Brain microvascular endothelial cell (primary cell): ENCODE results near the gene CFAP210.

ENCODE experiments used
- DNase-seq: peaks from one replicate; pipeline ENCODE4 v3.0.0-alpha.2; 2020
- H3K27ac ChIP-seq: fragments of 250-450 bp; sonication (Bioruptor Pico); 2 replicates; pipeline ENCODE4 v1.5.1; 2020; ENCODE audit warnings: mild to moderate bottlenecking, moderate library complexity
- H3K27me3 ChIP-seq: fragments of 250-450 bp; sonication (Bioruptor Pico); replicated peaks from 2 replicates; pipeline ENCODE4 v1.5.1; 2020; ENCODE audit warnings: mild to moderate bottlenecking
- H3K36me3 ChIP-seq: fragments of 250-450 bp; sonication (Bioruptor Pico); replicated peaks from 2 replicates; pipeline ENCODE4 v1.5.1; 2020; ENCODE audit warnings: mild to moderate bottlenecking
- H3K4me3 ChIP-seq: 2 replicates; pipeline ENCODE4 v1.5.1; 2011; ENCODE audit warnings: low read depth, mild to moderate bottlenecking, control low read depth, low read length, moderate library complexity
- in situ Hi-C: cut with HindIII; loops from 2 replicates; pipeline ENCODE4 v1.10.0; 2017; ENCODE audit warnings: low sequenced_read_pairs, low pct_ligation_motif_present
- TF ChIP-seq, protein P1 (sequence below): IDR thresholded peaks from 2 replicates; pipeline ENCODE4 v1.5.1; 2011; ENCODE audit warnings: low read depth, mild to moderate bottlenecking, moderate library complexity, low read length, control low read depth, inconsistent platforms; ENCODE audit errors: missing control alignments

Gene CFAP210

DNA sequence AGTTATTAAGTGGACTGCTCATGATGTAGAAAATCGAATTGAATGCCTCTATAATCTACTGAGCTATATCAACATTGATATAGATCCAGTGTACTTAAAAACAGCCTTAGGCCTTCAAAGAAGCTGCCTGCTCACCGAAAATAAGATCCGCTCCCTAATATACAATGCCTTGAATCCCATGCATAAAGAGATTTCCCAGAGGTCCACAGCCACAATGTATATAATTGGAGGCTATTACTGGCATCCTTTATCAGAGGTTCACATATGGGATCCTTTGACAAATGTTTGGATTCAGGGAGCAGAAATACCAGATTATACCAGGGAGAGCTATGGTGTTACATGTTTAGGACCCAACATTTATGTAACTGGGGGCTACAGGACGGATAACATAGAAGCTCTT, 41.4 kb upstream of the CFAP210 start:
- Histone ChIP-seq H3K27me3 (no peaks in the 10 kb centered on the region), H3K36me3 (no peaks in the 10 kb centered on the region), H3K27ac (no peak overlapping the region), H3K4me3 (no peak overlapping the region)
- in situ Hi-C loops = no loop called here
- TF ChIP-seq, protein P1, sequence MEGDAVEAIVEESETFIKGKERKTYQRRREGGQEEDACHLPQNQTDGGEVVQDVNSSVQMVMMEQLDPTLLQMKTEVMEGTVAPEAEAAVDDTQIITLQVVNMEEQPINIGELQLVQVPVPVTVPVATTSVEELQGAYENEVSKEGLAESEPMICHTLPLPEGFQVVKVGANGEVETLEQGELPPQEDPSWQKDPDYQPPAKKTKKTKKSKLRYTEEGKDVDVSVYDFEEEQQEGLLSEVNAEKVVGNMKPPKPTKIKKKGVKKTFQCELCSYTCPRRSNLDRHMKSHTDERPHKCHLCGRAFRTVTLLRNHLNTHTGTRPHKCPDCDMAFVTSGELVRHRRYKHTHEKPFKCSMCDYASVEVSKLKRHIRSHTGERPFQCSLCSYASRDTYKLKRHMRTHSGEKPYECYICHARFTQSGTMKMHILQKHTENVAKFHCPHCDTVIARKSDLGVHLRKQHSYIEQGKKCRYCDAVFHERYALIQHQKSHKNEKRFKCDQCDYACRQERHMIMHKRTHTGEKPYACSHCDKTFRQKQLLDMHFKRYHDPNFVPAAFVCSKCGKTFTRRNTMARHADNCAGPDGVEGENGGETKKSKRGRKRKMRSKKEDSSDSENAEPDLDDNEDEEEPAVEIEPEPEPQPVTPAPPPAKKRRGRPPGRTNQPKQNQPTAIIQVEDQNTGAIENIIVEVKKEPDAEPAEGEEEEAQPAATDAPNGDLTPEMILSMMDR = no peak
- DNase-seq = no peak

DNA sequence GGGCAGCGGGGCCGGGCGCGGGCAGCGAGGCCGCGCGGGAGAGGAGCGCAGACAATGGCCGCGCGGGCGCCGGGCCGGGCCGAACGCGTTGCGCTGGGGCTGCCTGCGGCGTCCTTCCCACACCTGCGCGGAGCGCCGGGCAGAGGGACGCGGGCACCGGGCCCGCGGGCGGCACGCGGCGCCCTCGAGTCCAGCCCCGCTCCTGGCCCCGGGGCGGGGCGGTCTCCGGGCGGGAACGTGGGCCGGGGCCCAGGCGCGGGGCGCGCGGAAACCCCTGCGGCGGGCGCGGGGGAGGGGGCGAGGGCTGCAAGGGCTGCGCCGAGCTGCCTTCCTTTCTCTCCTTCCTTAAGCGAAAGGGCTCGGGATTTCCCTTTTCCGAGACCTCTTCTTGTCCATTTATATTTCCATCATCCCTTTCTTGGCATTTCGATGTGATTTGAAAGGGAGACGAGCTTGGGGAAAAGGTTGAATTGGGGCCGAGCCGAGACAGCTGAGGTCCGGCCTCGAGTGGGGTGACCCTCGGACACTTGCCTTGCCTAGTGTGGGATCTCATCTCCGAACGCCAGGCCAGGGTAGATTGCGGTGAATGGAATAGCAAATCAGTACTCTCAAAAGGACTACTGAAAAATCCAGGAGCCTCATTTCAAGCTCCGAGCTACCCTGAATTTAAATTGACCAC, 40.1 kb upstream of the CFAP210 start:
- in situ Hi-C loops = no loop called here
- H3K27me3 ChIP-seq = no peaks in the 10 kb centered on the region
- no peak for DNase-seq
- H3K4me3 ChIP-seq = peak overlapping the region; percentile 67
- TF ChIP-seq, protein P1 = no peak
- no peak overlapping the region for H3K27ac ChIP-seq
- H3K36me3 ChIP-seq = no peaks in the 10 kb centered on the region

DNA sequence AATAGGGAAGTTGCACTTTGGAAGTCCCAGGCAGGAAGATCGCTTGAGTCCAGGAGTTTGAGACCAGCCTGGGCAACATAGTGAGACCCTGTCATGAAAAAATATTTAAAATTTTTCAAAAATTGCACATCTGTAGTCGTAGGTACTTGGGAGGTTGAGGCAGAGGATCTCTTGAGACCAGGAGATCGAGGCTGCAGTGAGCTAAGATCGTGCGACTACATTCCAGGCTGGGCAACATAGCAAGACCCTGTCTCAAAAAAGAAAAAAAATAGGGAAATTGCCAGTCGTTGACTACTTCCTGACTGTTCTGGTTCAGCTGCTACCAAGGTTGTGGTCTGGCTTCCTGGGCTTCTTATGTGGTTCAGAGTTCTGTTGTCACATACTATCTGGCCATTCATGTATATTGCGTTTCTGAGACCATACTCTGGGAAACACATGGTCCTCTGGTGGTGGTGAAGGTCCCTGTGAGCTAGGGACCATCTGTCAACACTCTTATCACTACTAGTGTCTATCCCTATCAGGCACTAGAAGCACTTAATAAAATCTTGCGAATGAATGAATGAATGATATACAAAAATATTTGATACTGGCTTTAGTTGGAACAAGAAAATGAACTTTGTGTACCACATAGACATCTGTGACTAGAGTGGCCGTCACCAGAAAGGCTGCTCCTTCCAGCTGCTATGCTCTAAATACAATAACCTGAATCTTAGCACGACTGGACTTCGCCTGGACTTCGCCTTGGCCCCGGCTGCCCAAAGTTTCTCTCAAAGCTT, 38.6 kb upstream of the CFAP210 start:
- H3K4me3 ChIP-seq = peak overlapping the region; percentile 67
- no peaks in the 10 kb centered on the region for H3K36me3 ChIP-seq
- TF ChIP-seq, protein P1 = no peak
- no peaks in the 10 kb centered on the region for H3K27me3 ChIP-seq
- DNase-seq = no peak
- in situ Hi-C loops = no loop called here
- no peak overlapping the region for H3K27ac ChIP-seq

DNA sequence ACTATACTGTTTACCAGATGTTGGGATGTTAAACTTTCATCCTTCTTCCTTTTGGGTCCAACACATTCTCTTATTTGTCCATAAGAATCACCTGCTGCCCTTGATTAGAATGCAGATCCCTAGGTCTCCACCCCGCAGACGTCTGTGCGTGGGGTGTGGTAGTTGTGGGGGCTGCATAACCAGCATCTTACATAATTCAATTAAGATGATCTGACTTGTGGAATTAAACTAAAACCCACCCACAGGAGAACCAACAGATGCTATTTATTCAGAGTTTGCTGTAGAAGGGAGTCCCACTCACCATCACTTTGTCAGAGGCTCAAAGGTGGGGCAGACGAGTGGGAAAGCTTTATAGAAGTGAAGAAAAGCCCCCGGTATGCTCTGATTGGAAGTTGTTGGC, 37.9 kb upstream of the CFAP210 start:
- in situ Hi-C loops = no loop called here
- Histone ChIP-seq H3K36me3 (no peaks in the 10 kb centered on the region), H3K27ac (no peak overlapping the region), H3K4me3 (no peak overlapping the region), H3K27me3 (no peaks in the 10 kb centered on the region)
- TF ChIP-seq, protein P1 = no peak
- DNase-seq = no peak

DNA sequence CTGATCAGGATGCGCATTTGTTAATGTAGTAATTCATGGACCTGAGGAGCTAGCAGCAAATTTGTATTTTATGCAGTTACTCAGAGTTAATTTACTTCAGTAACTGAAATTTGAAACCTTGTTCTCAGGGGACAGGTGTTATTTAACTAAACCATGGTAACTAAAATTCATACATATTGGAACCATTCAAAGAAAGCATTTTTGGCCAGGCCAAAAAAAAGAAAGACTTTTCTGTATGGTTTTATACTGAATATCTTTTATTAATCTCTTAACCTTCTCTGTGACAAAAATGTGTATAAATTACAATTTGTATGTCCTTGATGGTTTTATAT, 35.0 kb upstream of the CFAP210 start:
- in situ Hi-C loops = no loop called here
- DNase-seq = no peak
- TF ChIP-seq, protein P1 = no peak
- Histone ChIP-seq H3K27me3 (no peaks in the 10 kb centered on the region), H3K4me3 (no peak overlapping the region), H3K36me3 (no peaks in the 10 kb centered on the region), H3K27ac (no peak overlapping the region)

DNA sequence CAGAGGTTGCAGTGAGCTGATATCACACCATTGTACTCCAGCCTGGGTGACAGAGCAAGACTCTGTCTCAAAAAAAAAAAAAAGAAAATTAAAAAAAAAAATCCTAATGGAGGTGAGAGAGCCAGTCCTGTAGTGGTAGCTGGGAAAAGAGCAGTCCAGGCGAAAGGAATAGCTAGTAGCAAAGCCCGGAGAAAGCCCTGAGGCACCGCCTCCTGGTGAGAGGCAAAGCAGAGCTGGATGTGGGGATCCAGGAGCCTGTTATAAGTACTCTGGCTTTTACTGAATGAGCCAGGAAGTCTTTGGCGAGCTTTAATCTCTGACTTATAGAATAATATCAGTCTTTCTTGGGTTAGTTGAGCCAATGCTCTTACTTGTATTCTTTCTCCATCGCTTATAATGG, 32.9 kb upstream of the CFAP210 start:
- H3K27ac ChIP-seq = no peak overlapping the region
- no peaks in the 10 kb centered on the region for H3K36me3 ChIP-seq
- TF ChIP-seq, protein P1 = no peak
- no peak overlapping the region for H3K4me3 ChIP-seq
- no peak for DNase-seq
- no peaks in the 10 kb centered on the region for H3K27me3 ChIP-seq
- in situ Hi-C loops = no loop called here
